ENCODE measurements around the gene VPS36.

VPS36 gene

GRCh38 chr13:52377898-52378297, 72.5 kb downstream of the VPS36 start:
- no peak for TF ChIP-seq SIN3A (IDR thresholded peaks at IDR 0.05; ENCODE audit: borderline replicate concordance, insufficient read depth, low read length)
- TF ChIP-seq POLR2AphosphoS5 (IDR thresholded peaks at IDR 0.05; ENCODE audit: low read depth, low read length): no peak
- TF ChIP-seq FOXP2 (optimal IDR thresholded peaks at IDR 0.05; ENCODE audit: borderline replicate concordance, extremely low read depth, extremely low read length, insufficient read depth): no peak
- TF ChIP-seq, protein P1, sequence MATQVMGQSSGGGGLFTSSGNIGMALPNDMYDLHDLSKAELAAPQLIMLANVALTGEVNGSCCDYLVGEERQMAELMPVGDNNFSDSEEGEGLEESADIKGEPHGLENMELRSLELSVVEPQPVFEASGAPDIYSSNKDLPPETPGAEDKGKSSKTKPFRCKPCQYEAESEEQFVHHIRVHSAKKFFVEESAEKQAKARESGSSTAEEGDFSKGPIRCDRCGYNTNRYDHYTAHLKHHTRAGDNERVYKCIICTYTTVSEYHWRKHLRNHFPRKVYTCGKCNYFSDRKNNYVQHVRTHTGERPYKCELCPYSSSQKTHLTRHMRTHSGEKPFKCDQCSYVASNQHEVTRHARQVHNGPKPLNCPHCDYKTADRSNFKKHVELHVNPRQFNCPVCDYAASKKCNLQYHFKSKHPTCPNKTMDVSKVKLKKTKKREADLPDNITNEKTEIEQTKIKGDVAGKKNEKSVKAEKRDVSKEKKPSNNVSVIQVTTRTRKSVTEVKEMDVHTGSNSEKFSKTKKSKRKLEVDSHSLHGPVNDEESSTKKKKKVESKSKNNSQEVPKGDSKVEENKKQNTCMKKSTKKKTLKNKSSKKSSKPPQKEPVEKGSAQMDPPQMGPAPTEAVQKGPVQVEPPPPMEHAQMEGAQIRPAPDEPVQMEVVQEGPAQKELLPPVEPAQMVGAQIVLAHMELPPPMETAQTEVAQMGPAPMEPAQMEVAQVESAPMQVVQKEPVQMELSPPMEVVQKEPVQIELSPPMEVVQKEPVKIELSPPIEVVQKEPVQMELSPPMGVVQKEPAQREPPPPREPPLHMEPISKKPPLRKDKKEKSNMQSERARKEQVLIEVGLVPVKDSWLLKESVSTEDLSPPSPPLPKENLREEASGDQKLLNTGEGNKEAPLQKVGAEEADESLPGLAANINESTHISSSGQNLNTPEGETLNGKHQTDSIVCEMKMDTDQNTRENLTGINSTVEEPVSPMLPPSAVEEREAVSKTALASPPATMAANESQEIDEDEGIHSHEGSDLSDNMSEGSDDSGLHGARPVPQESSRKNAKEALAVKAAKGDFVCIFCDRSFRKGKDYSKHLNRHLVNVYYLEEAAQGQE (IDR thresholded peaks at IDR 0.05; ENCODE audit: insufficient read depth in 1 of 2, low read depth in 2 of 2, low read length in 2 of 2): no peak
- no peak for TF ChIP-seq TAF1 (IDR thresholded peaks at IDR 0.05; ENCODE audit: borderline replicate concordance, insufficient read depth, low read length)

DNA sequence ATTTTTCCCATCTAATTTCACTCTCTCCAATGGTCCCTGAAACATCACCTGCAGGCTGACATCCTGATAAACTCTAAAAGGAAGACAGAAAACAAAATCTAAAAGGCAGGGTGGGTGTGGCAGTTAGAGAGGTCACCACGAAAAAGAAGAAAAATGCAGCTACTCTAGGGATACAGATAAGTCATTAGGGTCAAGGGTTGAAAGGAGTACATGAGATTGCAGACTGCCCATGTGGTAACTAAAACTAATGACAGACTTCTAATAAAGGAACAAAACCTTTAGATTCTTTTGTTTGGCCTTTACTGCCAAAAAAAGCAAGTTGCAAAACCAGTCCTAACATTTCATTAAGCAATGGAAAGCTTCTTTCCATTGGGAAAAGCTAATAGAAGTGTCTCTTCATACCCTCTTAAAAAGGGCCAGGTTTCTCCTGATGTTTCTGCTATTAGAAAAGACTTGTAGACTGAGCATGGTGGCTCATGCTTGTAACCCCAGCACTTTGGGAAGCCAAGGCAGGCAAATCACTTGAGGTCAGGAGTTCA, 75.5 kb downstream of the VPS36 start:
- TF ChIP-seq FOXP2 (optimal IDR thresholded peaks at IDR 0.05; ENCODE audit: borderline replicate concordance, extremely low read depth, extremely low read length, insufficient read depth) (no peak), SIN3A (IDR thresholded peaks at IDR 0.05; ENCODE audit: borderline replicate concordance, insufficient read depth, low read length) (no peak), TAF1 (IDR thresholded peaks at IDR 0.05; ENCODE audit: borderline replicate concordance, insufficient read depth, low read length) (no peak), POLR2AphosphoS5 (IDR thresholded peaks at IDR 0.05; ENCODE audit: low read depth, low read length) (no peak)
- TF ChIP-seq, protein P1 (IDR thresholded peaks at IDR 0.05; ENCODE audit: insufficient read depth in 1 of 2, low read depth in 2 of 2, low read length in 2 of 2): no peak

- TF ChIP-seq POLR2AphosphoS5 (IDR thresholded peaks at IDR 0.05; ENCODE audit: low read depth, low read length): no peak
- TF ChIP-seq SIN3A (IDR thresholded peaks at IDR 0.05; ENCODE audit: borderline replicate concordance, insufficient read depth, low read length): no peak
- TF ChIP-seq TAF1 (IDR thresholded peaks at IDR 0.05; ENCODE audit: borderline replicate concordance, insufficient read depth, low read length): no peak
- TF ChIP-seq, protein P1 (IDR thresholded peaks at IDR 0.05; ENCODE audit: insufficient read depth in 1 of 2, low read depth in 2 of 2, low read length in 2 of 2): no peak
- no peak for TF ChIP-seq FOXP2 (optimal IDR thresholded peaks at IDR 0.05; ENCODE audit: borderline replicate concordance, extremely low read depth, extremely low read length, insufficient read depth)
These were observed 76.0 kb downstream of the VPS36 start for GRCh38 chr13:52374389-52374788.

DNA sequence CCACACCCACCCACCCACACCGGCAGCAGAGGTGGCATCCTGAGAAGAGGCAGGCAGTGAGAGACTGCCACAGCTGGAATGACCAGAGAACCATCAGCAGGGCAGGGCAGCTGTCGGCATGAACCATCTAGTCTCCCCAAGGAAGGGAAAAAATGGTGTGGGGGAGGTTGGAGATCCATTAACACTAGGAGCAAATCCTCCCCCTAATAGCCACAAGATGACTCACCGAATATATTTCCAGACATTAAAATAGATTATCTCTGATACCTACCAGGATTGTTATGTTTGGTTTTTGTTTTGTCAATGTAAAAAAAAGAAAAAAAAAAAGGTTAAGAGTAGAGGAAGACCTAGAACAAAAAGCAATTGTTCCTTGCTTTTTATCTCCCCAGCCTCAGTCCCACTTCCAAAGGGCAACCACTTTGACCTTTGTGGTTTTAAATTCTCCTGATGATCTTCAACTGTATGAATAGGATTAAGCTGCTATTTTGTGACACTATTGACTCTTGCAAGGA, 78.6 kb downstream of the VPS36 start:
- TF ChIP-seq FOXP2 (optimal IDR thresholded peaks at IDR 0.05; ENCODE audit: borderline replicate concordance, extremely low read depth, extremely low read length, insufficient read depth): no peak
- TF ChIP-seq SIN3A (IDR thresholded peaks at IDR 0.05; ENCODE audit: borderline replicate concordance, insufficient read depth, low read length): no peak
- TF ChIP-seq, protein P1 (IDR thresholded peaks at IDR 0.05; ENCODE audit: insufficient read depth in 1 of 2, low read depth in 2 of 2, low read length in 2 of 2): no peak

DNA sequence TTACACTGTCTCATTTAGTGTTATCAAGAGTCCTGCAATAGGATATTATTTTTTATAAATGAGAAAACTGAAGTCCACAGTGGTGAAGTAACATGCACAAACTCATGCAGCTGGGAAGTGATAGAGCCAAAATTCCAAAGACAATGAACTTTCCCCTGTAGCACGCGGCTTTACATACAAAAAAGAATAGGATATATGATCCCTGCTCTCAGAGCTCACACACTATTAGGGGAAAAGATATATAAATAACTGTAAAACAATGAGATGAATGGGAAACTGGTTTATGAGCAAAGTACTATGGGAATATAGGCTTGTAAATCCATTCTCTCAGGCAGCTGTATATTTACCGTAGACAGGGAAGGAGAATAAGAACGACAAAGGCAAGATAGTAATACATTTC, 84.1 kb downstream of the VPS36 start:
- TF ChIP-seq, protein P1 (IDR thresholded peaks at IDR 0.05; ENCODE audit: insufficient read depth in 1 of 2, low read depth in 2 of 2, low read length in 2 of 2): no peak
- TF ChIP-seq POLR2AphosphoS5 (IDR thresholded peaks at IDR 0.05; ENCODE audit: low read depth, low read length) (no peak), SIN3A (IDR thresholded peaks at IDR 0.05; ENCODE audit: borderline replicate concordance, insufficient read depth, low read length) (no peak), FOXP2 (optimal IDR thresholded peaks at IDR 0.05; ENCODE audit: borderline replicate concordance, extremely low read depth, extremely low read length, insufficient read depth) (no peak), TAF1 (IDR thresholded peaks at IDR 0.05; ENCODE audit: borderline replicate concordance, insufficient read depth, low read length) (no peak)
